Measurements from ENCODE around the gene FNBP1L. TPM values are rescaled to one million over a fixed set of nuclear protein-coding genes. Genes with fewer than 3 reads are reported as not detected.

Gene FNBP1L
- total RNA-seq, 1 experiment from 2014 or later, result 33.4 TPM

- no peaks in the 10 kb centered on the region for H3K9me3 Mint-ChIP-seq (ENCODE audit: unreplicated experiment)
- no peaks in the 10 kb centered on the region for H3K27me3 ChIP-seq (replicated peaks; ENCODE audit: control insufficient read depth, insufficient read depth, low read length)
- TF ChIP-seq, protein P1, sequence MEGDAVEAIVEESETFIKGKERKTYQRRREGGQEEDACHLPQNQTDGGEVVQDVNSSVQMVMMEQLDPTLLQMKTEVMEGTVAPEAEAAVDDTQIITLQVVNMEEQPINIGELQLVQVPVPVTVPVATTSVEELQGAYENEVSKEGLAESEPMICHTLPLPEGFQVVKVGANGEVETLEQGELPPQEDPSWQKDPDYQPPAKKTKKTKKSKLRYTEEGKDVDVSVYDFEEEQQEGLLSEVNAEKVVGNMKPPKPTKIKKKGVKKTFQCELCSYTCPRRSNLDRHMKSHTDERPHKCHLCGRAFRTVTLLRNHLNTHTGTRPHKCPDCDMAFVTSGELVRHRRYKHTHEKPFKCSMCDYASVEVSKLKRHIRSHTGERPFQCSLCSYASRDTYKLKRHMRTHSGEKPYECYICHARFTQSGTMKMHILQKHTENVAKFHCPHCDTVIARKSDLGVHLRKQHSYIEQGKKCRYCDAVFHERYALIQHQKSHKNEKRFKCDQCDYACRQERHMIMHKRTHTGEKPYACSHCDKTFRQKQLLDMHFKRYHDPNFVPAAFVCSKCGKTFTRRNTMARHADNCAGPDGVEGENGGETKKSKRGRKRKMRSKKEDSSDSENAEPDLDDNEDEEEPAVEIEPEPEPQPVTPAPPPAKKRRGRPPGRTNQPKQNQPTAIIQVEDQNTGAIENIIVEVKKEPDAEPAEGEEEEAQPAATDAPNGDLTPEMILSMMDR (IDR thresholded peaks at IDR 0.05; ENCODE audit: insufficient read depth in 1 of 2, low read depth in 1 of 2, low read length in 1 of 2, severe bottlenecking in 1 of 2, unreplicated experiment in 1 of 2), result no peak
- H3K4me1 Mint-ChIP-seq (ENCODE audit: low read depth, unreplicated experiment), result no peaks in the 10 kb centered on the region
- intact Hi-C loops (cut with micrococcal nuclease; ENCODE audit: unreplicated experiment), result no loop called here
- DNase-seq, result no peak
- H3K9me3 ChIP-seq, result no peaks in the 10 kb centered on the region
- H3K36me3 Mint-ChIP-seq (ENCODE audit: insufficient read depth, unreplicated experiment), result peaks cover 10% of the 10 kb centered on the region
- no peak overlapping the region for H3K27ac Mint-ChIP-seq (ENCODE audit: unreplicated experiment)
- no peaks in the 10 kb centered on the region for H3K4me1 ChIP-seq
- no peak overlapping the region for H3K4me3 Mint-ChIP-seq (ENCODE audit: unreplicated experiment)
- H3K4me3 ChIP-seq (ENCODE audit: low read depth, low read length), result no peak overlapping the region
- CTCF ChIA-PET, result no interaction called here
- H3K27me3 Mint-ChIP-seq (ENCODE audit: insufficient read depth, unreplicated experiment), result no peaks in the 10 kb centered on the region
- BruUV-seq (replicated peaks), result no TSS peak
- POLR2A ChIA-PET, result no interaction called here
- H3K36me3 ChIP-seq (ENCODE audit: control insufficient read depth, insufficient read depth, low read length), result no peaks in the 10 kb centered on the region
Measured at GRCh38 chr1:93533677-93534076, 85.8 kb downstream of the FNBP1L start.

GRCh38 chr1:93537396-93537795 lies 89.5 kb downstream of the FNBP1L start:
- intact Hi-C loops (cut with micrococcal nuclease; ENCODE audit: unreplicated experiment), result no loop called here
- TF ChIP-seq, protein P1 (IDR thresholded peaks at IDR 0.05; ENCODE audit: insufficient read depth in 1 of 2, low read depth in 1 of 2, low read length in 1 of 2, severe bottlenecking in 1 of 2, unreplicated experiment in 1 of 2), result no peak
- no peaks in the 10 kb centered on the region for H3K4me1 Mint-ChIP-seq (ENCODE audit: low read depth, unreplicated experiment)
- H3K4me3 ChIP-seq (ENCODE audit: low read depth, low read length), result no peak overlapping the region
- ChIA-PET POLR2A (no interaction called here), CTCF (no interaction called here)
- BruUV-seq (replicated peaks), result no TSS peak
- no peak overlapping the region for H3K4me3 Mint-ChIP-seq (ENCODE audit: unreplicated experiment)
- no peaks in the 10 kb centered on the region for H3K27me3 ChIP-seq (replicated peaks; ENCODE audit: control insufficient read depth, insufficient read depth, low read length)
- no peaks in the 10 kb centered on the region for H3K36me3 ChIP-seq (ENCODE audit: control insufficient read depth, insufficient read depth, low read length)
- no peaks in the 10 kb centered on the region for H3K27me3 Mint-ChIP-seq (ENCODE audit: insufficient read depth, unreplicated experiment)
- H3K9me3 ChIP-seq, result no peaks in the 10 kb centered on the region
- no peak overlapping the region for H3K27ac Mint-ChIP-seq (ENCODE audit: unreplicated experiment)
- H3K4me1 ChIP-seq, result no peaks in the 10 kb centered on the region
- H3K9me3 Mint-ChIP-seq (ENCODE audit: unreplicated experiment), result no peaks in the 10 kb centered on the region
- H3K36me3 Mint-ChIP-seq (ENCODE audit: insufficient read depth, unreplicated experiment), result no peaks in the 10 kb centered on the region
- no peak for DNase-seq

DNA sequence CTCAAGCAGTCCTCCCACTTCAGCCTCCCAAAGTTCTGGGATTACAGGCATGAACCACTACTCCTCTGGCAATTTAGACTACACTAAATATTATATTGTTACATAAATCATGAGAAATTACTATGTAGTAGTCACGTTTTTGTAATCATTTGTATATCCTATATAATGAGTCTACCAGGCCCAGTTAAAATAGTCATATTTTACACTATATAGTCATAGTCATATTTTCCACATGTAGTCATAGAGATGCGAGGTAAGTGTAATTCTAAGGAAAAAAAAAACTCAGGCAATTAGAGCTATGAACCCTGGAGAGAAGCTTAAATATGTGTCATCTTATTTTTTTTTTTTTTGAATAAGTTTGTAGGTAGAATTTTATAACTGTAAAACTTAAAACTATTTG lies 90.0 kb downstream of the FNBP1L start:
- H3K4me1 Mint-ChIP-seq (ENCODE audit: low read depth, unreplicated experiment), result no peaks in the 10 kb centered on the region
- no TSS peak for BruUV-seq (replicated peaks)
- POLR2A ChIA-PET, result no interaction called here

More for the DNA sequence above, 90.0 kb downstream of the FNBP1L start:
- CTCF ChIA-PET, result no interaction called here
- no peak for DNase-seq
- Histone ChIP-seq H3K9me3 (no peaks in the 10 kb centered on the region), H3K4me3 (ENCODE audit: low read depth, low read length) (no peak overlapping the region), H3K4me1 (no peaks in the 10 kb centered on the region), H3K27me3 (replicated peaks; ENCODE audit: control insufficient read depth, insufficient read depth, low read length) (no peaks in the 10 kb centered on the region), H3K36me3 (ENCODE audit: control insufficient read depth, insufficient read depth, low read length) (no peaks in the 10 kb centered on the region)
- no peaks in the 10 kb centered on the region for H3K36me3 Mint-ChIP-seq (ENCODE audit: insufficient read depth, unreplicated experiment)
- intact Hi-C loops (cut with micrococcal nuclease; ENCODE audit: unreplicated experiment), result no loop called here
- H3K4me3 Mint-ChIP-seq (ENCODE audit: unreplicated experiment), result no peak overlapping the region
- H3K9me3 Mint-ChIP-seq (ENCODE audit: unreplicated experiment), result no peaks in the 10 kb centered on the region
- H3K27me3 Mint-ChIP-seq (ENCODE audit: insufficient read depth, unreplicated experiment), result no peaks in the 10 kb centered on the region
- H3K27ac Mint-ChIP-seq (ENCODE audit: unreplicated experiment), result no peak overlapping the region
- TF ChIP-seq, protein P1 (IDR thresholded peaks at IDR 0.05; ENCODE audit: insufficient read depth in 1 of 2, low read depth in 1 of 2, low read length in 1 of 2, severe bottlenecking in 1 of 2, unreplicated experiment in 1 of 2), result no peak

Measured in Caco-2 (cell line).